ENCODE measurements around the gene SNX12.

Gene SNX12

GRCh38 chrX:71107245-71107644 lies 39.1 kb upstream of the SNX12 start:
- TF ChIP-seq CTCF (conservative IDR thresholded peaks at IDR 0.05) (no peak), ZFX (IDR thresholded peaks at IDR 0.05) (no peak)
- H3K27ac ChIP-seq = no peak overlapping the region

GRCh38 chrX:71106427-71106826 lies 38.3 kb upstream of the SNX12 start, which contains the start of gene CXorf65:
CXorf65 (minus strand) TSS chrX:71106740; CDS start chrX:71106556, 184 bp downstream.
- TF ChIP-seq ZFX (IDR thresholded peaks at IDR 0.05) = no peak

GRCh38 chrX:71105628-71106027 lies 37.5 kb upstream of the SNX12 start:
- H3K27ac ChIP-seq = no peak overlapping the region
- TF ChIP-seq CTCF (conservative IDR thresholded peaks at IDR 0.05) = no peak
- TF ChIP-seq ZFX (IDR thresholded peaks at IDR 0.05) = no peak

More at GRCh38 chrX:71106427-71106826, 38.3 kb upstream of the SNX12 start, which contains the start of gene CXorf65:
- H3K27ac ChIP-seq = no peak within 1 kb of the TSS

GRCh38 chrX:71103110-71103983 lies 35.2 kb upstream of the SNX12 start:
- H3K27ac ChIP-seq = no peak overlapping the region
- TF ChIP-seq CTCF (conservative IDR thresholded peaks at IDR 0.05) (no peak), ZFX (IDR thresholded peaks at IDR 0.05) (no peak)

GRCh38 chrX:71102292-71102691 lies 34.2 kb upstream of the SNX12 start:
- TF ChIP-seq ZFX (IDR thresholded peaks at IDR 0.05) (no peak), CTCF (conservative IDR thresholded peaks at IDR 0.05) (no peak)
- no peak overlapping the region for H3K27ac ChIP-seq

- H3K27ac ChIP-seq = no peak overlapping the region
- TF ChIP-seq ZFX (IDR thresholded peaks at IDR 0.05) (no peak), CTCF (conservative IDR thresholded peaks at IDR 0.05) (no peak)
These were observed 32.7 kb upstream of the SNX12 start for GRCh38 chrX:71100581-71101505.

DNA sequence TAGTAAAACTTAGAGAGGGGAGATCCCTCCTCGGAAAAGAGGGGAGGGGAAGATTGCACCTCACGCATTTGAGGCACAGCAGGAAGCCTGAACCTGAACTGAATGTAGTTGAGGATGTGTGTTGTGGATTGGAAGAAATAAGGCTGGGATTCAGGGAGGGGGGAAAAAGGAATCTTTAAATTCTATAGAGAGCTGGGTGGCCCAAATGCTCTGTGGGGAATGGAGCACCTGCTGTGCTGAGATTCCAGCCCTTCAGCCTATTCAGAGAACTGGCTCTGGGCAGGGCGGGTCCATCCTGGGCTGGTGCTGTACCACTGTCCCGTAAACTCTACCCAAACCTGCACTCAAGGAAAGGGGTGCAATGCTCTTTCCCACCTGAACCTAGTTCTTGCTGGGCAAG lies 31.6 kb upstream of the SNX12 start:
- TF ChIP-seq CTCF (conservative IDR thresholded peaks at IDR 0.05) (no peak), ZFX (IDR thresholded peaks at IDR 0.05) (no peak)
- no peak overlapping the region for H3K27ac ChIP-seq
